K562 (cell line): Measurements from ENCODE around the gene EVI5L. TPM values are rescaled to one million over a fixed set of nuclear protein-coding genes. Genes with fewer than 3 reads are reported as not detected.

Experiments used
- ARID3A ChIP-seq: IDR thresholded peaks from 2 replicates; pipeline ENCODE4 v1.6.1; 2012; ENCODE audit warnings: low read depth, low read length, improper control_type of control experiment, borderline replicate concordance
- BACH1 ChIP-seq: fragments of 200-800 bp; sonication (Bioruptor generic); IDR thresholded peaks from 2 replicates; pipeline ENCODE4 v1.6.1; 2016; ENCODE audit warnings: missing genetic modification characterization, missing compliant biosample characterization
- GATA2 ChIP-seq: sonication (generic); formaldehyde crosslinking; IDR thresholded peaks from 2 replicates; pipeline ENCODE4 v1.4.0; 2020; ENCODE audit warnings: mild to moderate bottlenecking, missing genetic modification reagents
- ZBTB8A ChIP-seq: fragments of 450-650 bp; IDR thresholded peaks from 2 replicates; pipeline ENCODE4 v1.6.1; 2018; ENCODE audit warnings: mild to moderate bottlenecking, moderate library complexity; ENCODE audit not compliant: partially characterized antibody
- polyA plus RNA-seq, 8 experiments: library from polyadenylated mRNA; depleted of rRNA in 4 of 8; stranded (reverse) in 5 of 8; unstranded in 3 of 8; fragments of >200 nt; fragmentation: Nextera tagmentation in 2 of 8; fragmentation: Illumina TruSeq in 1 of 8; extraction: Ambion mirVana in 2 of 8; extraction: Trizol in 1 of 8; gene quantifications; 2 replicates each; pipeline versions ENCODE4 v1.2.1 to v1.2.3, GENCODE V29; 2011 to 2014; ENCODE audit warnings: inconsistent platforms in 1 of 8, missing spikeins in 1 of 8
- total RNA-seq, 7 experiments: library from RNA; depleted of rRNA in 6 of 7; stranded (reverse); fragments of >200 nt in 6 of 7; fragmentation: Illumina TruSeq in 2 of 7; extraction: Trizol in 2 of 7; gene quantifications; 2 replicates each; pipeline versions ENCODE4 v1.2.1 to v1.2.3, GENCODE V29; 2011 to 2021; ENCODE audit warnings: low replicate concordance in 1 of 7
- TF ChIP-seq, protein P1 (sequence below): sonication (generic); formaldehyde crosslinking; IDR thresholded peaks from 2 replicates; pipeline ENCODE4 v1.9.0; 2022; ENCODE audit warnings: mild to moderate bottlenecking, missing genetic modification reagents
- TF ChIP-seq, protein P2 (sequence below): fragments of 200-600 bp; sonication (generic); IDR thresholded peaks from one replicate; pipeline ENCODE4 v1.6.1; 2012; ENCODE audit warnings: mild to moderate bottlenecking, low read depth, low read length, inconsistent platforms
- TF ChIP-seq, protein P3 (sequence below), 2 experiments: IDR thresholded peaks in 1 of 2; conservative IDR thresholded peaks in 1 of 2; 2 replicates each; pipeline ENCODE4 v1.6.1; 2016; ENCODE audit warnings: low read depth in 2 of 2, mild to moderate bottlenecking in 1 of 2, missing compliant biosample characterization in 1 of 2, missing genetic modification characterization in 1 of 2, moderate library complexity in 1 of 2

EVI5L gene
- total and polyA plus RNA-seq, 9 of the 15 experiments (the other 6 are each of a cell fraction or from before 2014, with no cell fraction given): 0.69 to 1.8 (median 1.2) TPM; not detected in 2

- no peak for TF ChIP-seq ZBTB8A
- no peak for TF ChIP-seq ARID3A
- TF ChIP-seq, protein P1, sequence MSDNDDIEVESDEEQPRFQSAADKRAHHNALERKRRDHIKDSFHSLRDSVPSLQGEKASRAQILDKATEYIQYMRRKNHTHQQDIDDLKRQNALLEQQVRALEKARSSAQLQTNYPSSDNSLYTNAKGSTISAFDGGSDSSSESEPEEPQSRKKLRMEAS (CRISPR knock-in tag): no peak
- TF ChIP-seq, protein P2, sequence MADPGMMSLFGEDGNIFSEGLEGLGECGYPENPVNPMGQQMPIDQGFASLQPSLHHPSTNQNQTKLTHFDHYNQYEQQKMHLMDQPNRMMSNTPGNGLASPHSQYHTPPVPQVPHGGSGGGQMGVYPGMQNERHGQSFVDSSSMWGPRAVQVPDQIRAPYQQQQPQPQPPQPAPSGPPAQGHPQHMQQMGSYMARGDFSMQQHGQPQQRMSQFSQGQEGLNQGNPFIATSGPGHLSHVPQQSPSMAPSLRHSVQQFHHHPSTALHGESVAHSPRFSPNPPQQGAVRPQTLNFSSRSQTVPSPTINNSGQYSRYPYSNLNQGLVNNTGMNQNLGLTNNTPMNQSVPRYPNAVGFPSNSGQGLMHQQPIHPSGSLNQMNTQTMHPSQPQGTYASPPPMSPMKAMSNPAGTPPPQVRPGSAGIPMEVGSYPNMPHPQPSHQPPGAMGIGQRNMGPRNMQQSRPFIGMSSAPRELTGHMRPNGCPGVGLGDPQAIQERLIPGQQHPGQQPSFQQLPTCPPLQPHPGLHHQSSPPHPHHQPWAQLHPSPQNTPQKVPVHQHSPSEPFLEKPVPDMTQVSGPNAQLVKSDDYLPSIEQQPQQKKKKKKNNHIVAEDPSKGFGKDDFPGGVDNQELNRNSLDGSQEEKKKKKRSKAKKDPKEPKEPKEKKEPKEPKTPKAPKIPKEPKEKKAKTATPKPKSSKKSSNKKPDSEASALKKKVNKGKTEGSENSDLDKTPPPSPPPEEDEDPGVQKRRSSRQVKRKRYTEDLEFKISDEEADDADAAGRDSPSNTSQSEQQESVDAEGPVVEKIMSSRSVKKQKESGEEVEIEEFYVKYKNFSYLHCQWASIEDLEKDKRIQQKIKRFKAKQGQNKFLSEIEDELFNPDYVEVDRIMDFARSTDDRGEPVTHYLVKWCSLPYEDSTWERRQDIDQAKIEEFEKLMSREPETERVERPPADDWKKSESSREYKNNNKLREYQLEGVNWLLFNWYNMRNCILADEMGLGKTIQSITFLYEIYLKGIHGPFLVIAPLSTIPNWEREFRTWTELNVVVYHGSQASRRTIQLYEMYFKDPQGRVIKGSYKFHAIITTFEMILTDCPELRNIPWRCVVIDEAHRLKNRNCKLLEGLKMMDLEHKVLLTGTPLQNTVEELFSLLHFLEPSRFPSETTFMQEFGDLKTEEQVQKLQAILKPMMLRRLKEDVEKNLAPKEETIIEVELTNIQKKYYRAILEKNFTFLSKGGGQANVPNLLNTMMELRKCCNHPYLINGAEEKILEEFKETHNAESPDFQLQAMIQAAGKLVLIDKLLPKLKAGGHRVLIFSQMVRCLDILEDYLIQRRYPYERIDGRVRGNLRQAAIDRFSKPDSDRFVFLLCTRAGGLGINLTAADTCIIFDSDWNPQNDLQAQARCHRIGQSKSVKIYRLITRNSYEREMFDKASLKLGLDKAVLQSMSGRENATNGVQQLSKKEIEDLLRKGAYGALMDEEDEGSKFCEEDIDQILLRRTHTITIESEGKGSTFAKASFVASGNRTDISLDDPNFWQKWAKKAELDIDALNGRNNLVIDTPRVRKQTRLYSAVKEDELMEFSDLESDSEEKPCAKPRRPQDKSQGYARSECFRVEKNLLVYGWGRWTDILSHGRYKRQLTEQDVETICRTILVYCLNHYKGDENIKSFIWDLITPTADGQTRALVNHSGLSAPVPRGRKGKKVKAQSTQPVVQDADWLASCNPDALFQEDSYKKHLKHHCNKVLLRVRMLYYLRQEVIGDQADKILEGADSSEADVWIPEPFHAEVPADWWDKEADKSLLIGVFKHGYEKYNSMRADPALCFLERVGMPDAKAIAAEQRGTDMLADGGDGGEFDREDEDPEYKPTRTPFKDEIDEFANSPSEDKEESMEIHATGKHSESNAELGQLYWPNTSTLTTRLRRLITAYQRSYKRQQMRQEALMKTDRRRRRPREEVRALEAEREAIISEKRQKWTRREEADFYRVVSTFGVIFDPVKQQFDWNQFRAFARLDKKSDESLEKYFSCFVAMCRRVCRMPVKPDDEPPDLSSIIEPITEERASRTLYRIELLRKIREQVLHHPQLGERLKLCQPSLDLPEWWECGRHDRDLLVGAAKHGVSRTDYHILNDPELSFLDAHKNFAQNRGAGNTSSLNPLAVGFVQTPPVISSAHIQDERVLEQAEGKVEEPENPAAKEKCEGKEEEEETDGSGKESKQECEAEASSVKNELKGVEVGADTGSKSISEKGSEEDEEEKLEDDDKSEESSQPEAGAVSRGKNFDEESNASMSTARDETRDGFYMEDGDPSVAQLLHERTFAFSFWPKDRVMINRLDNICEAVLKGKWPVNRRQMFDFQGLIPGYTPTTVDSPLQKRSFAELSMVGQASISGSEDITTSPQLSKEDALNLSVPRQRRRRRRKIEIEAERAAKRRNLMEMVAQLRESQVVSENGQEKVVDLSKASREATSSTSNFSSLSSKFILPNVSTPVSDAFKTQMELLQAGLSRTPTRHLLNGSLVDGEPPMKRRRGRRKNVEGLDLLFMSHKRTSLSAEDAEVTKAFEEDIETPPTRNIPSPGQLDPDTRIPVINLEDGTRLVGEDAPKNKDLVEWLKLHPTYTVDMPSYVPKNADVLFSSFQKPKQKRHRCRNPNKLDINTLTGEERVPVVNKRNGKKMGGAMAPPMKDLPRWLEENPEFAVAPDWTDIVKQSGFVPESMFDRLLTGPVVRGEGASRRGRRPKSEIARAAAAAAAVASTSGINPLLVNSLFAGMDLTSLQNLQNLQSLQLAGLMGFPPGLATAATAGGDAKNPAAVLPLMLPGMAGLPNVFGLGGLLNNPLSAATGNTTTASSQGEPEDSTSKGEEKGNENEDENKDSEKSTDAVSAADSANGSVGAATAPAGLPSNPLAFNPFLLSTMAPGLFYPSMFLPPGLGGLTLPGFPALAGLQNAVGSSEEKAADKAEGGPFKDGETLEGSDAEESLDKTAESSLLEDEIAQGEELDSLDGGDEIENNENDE: no peak
- no peak for TF ChIP-seq GATA2 (CRISPR knock-in tag)
- no peak for TF ChIP-seq BACH1 (tag)
- TF ChIP-seq, protein P3, sequence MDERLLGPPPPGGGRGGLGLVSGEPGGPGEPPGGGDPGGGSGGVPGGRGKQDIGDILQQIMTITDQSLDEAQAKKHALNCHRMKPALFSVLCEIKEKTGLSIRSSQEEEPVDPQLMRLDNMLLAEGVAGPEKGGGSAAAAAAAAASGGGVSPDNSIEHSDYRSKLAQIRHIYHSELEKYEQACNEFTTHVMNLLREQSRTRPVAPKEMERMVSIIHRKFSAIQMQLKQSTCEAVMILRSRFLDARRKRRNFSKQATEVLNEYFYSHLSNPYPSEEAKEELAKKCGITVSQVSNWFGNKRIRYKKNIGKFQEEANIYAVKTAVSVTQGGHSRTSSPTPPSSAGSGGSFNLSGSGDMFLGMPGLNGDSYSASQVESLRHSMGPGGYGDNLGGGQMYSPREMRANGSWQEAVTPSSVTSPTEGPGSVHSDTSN (CRISPR knock-in tag; IDR thresholded peaks at IDR 0.05; ENCODE audit: low read depth): no peak
- TF ChIP-seq, protein P3 (tag; conservative IDR thresholded peaks at IDR 0.05; ENCODE audit: low read depth): no peak
These were observed 30.1 kb downstream of the EVI5L start (continued) for GRCh38 chr19:7859831-7860713.
